ENCODE results near the gene CHN1.

GRCh38 chr2:174931724-174932123 lies 73.5 kb downstream of the CHN1 start:
- TF ChIP-seq CTCF (IDR thresholded peaks at IDR 0.05) (no peak), POLR2A (IDR thresholded peaks at IDR 0.05) (no peak)
